GM12801 (cell line): ENCODE results near the gene USP7.

Source experiments
- TF ChIP-seq, protein P1 (sequence below): IDR thresholded peaks from one replicate; pipeline ENCODE4 v1.5.1; 2011; ENCODE audit warnings: control low read depth; ENCODE audit not compliant: insufficient read length; ENCODE audit errors: extremely low read depth

The USP7 gene

DNA sequence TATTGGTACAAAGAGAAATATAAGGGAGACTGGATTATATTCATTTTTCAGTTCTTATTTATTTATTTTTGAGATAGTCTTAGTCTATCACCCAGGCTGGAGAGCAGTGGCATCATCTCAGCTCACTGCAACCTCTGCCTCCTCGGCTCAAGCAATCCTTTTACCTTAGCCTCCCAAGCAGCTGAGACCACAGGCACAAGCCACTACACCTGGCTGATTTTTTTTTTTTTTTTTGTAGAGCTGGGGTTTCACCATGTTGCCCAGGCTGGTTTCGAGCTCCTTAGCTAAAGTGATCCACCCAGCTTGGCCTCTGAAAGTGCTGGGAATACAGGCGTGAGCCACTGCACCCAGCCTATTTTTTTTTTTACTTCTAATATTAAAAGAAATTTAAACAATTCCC is 40.1 kb upstream of the USP7 start:
- TF ChIP-seq, protein P1, sequence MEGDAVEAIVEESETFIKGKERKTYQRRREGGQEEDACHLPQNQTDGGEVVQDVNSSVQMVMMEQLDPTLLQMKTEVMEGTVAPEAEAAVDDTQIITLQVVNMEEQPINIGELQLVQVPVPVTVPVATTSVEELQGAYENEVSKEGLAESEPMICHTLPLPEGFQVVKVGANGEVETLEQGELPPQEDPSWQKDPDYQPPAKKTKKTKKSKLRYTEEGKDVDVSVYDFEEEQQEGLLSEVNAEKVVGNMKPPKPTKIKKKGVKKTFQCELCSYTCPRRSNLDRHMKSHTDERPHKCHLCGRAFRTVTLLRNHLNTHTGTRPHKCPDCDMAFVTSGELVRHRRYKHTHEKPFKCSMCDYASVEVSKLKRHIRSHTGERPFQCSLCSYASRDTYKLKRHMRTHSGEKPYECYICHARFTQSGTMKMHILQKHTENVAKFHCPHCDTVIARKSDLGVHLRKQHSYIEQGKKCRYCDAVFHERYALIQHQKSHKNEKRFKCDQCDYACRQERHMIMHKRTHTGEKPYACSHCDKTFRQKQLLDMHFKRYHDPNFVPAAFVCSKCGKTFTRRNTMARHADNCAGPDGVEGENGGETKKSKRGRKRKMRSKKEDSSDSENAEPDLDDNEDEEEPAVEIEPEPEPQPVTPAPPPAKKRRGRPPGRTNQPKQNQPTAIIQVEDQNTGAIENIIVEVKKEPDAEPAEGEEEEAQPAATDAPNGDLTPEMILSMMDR = no peak

DNA sequence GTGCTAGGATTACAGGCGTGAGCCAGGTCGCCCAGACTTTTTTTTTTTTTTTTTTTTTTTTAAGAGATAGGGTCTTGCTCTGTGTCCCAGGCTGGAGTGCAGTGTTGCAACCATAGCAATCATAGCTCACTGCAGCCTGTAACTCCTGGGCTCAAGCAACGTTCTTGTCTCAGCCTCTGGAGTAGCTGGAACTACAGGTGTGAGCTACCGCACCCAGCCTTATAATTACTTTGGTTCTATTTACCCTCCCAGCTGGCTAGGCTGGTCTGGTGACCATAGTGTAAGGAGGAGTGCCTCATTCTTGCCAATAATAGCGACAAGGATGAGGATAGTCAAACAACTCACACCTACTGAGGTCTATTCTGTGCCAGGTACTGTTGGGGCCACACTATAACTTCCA is 39.6 kb upstream of the USP7 start:
- TF ChIP-seq, protein P1 = no peak

DNA sequence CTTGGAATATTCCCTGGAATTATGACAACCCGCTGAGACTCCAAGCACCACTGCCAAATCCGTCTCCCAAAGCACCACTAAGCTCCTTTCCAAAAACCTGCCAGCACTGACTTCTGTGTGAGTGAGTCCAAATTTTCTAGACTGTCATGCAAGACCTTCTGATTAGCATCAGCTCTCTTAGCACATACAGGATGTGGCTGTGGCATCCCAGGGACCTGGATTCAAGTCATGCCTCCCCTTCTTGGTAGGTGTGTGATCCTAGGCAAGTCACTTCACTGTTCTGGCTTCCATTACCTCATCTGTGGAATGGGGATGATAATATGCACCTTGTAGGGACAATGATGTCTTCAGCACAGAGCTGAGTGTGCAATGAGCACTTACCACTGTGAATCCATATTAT is 38.3 kb upstream of the USP7 start:
- TF ChIP-seq, protein P1 = no peak

DNA sequence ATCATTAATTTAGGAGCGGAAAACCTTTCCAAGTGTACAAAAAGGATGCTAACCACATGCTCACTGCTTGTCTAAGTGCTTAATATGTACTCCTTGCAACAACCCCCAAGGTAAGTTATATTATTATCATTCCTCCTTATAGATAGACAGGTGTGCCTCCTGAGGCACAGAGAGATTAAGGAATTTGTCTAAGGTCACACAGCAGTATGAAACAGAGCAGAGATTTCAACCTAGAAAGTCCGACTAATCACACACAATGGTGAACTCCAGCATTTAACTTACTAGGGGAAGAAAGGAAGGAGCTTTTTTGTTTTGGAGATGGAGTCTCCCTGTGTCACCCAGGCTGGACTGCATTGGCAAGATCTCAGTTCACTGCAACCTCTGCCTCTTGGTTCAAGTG is 37.0 kb upstream of the USP7 start:
- TF ChIP-seq, protein P1 = no peak

DNA sequence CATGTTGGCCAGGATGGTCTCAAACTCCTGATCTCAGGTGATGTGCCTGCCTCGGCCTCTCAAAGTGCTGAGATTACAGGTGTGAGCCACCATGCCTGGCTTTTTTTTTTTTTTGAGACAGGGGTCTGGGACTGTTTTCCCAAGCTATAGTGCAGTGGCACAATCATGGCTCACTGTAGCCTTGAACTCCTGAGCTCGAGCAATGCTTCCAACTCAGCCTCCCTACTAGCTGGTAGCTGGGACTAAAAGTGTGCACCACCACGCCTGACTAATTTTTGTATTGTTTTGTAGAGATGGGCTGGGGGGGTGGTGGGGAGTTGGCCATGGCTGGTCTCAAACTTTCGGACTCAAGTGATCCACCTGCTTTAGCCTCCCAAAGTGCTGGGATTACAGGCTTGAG is 36.1 kb upstream of the USP7 start:
- TF ChIP-seq, protein P1 = no peak

DNA sequence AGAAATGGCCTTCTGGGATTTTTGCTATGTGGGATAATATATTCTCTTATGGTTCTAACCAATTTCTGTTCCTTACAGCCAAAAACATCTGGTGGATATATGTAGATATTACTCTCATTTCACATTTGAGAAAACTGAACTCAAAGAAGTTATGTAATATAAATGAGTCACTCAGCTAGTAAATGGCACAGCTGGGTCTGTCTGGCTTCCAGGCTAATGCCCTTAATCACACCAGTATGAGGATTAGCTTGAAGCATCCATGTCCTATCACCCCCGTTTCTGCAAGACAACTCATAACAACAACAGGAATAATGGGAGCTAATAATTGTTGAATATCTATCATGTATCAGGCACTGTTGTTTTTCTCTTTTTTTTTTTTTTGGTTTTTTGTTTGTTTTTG is 34.4 kb upstream of the USP7 start:
- TF ChIP-seq, protein P1 = no peak

DNA sequence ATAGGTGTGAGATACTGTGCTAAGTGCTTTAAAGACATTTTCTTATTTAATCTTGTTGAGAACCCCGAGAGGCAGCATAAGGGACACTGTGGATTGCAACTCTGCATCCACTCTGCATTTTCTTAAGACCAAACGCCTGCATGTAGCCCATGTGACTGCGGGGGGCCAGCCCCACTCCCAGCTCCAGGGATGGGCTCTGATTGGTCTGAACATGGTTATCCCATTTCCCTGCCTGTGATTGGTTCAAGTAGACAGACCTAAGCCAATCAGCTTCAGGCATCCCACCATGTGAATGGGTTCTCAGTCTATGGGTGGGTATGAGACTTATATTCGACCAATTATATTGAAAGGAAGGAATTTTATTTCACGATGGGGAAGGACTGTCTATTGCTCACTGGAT is 33.2 kb upstream of the USP7 start:
- TF ChIP-seq, protein P1 = no peak

DNA sequence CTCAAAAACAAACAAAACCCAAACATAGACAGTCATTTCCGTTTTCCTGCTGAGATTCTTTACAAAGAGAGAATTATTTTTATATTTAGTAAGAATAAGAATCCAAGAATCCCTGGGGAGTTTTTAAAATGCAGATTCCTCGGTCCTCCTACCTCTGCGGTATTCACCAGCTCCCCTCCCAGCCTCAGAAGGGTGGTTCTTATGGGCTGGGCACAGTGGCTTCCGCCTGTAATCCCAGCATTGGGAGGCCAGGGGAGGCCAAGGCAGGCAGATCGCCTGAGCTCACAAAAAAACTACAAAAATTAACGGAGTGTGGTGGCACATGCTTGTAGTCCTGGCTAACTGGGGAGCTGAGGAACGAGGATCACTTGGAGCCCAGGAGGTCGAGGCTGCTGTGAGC is 26.7 kb upstream of the USP7 start:
- TF ChIP-seq, protein P1 = no peak
